ENCODE measurements around the gene APEX2. TPM values are rescaled to one million over a fixed set of nuclear protein-coding genes. Genes with fewer than 3 reads are reported as not detected.
"Not testable (repeated sequence)": the region's sequence is repeated elsewhere in the genome, so short reads cannot be mapped to it uniquely, and the experiment has no call there.

The APEX2 gene
- total RNA-seq, 1 donor from 2014 or later: 11.2 TPM

GRCh38 chrX:55008571-55009358 is 8.6 kb downstream of the APEX2 start:
- DNase-seq (ENCODE audit: low read depth): peak; percentile 83

- DNase-seq (ENCODE audit: low read depth): no peak
These were observed 11.1 kb downstream of the APEX2 start for GRCh38 chrX:55011294-55011693.

GRCh38 chrX:55014897-55015299 is 14.7 kb downstream of the APEX2 start:
- no peak for DNase-seq (ENCODE audit: low read depth)

GRCh38 chrX:55026143-55026542 is 26.0 kb downstream of the APEX2 start:
- no peak for DNase-seq (ENCODE audit: low read depth)

- no peak for DNase-seq (ENCODE audit: low read depth)
These were observed 26.7 kb downstream of the APEX2 start for GRCh38 chrX:55026840-55027239.

- no peak for DNase-seq (ENCODE audit: low read depth)
These were observed 27.9 kb downstream of the APEX2 start for GRCh38 chrX:55028040-55028439.

GRCh38 chrX:55028611-55029010 is 28.4 kb downstream of the APEX2 start:
- no peak for DNase-seq (ENCODE audit: low read depth)

GRCh38 chrX:55029291-55029690 is 29.1 kb downstream of the APEX2 start:
- DNase-seq (ENCODE audit: low read depth): no peak

GRCh38 chrX:55030271-55031205 is 30.4 kb downstream of the APEX2 start, which contains the start of gene ALAS2:
Gene ALAS2, minus strand, starts transcription at chrX:55030977. Its CDS starts 4,977 bp downstream, at chrX:55026000.
- DNase-seq (ENCODE audit: low read depth): no peak

- DNase-seq (ENCODE audit: low read depth): no peak
These were observed 33.3 kb downstream of the APEX2 start for GRCh38 chrX:55033429-55033828.

- DNase-seq (ENCODE audit: low read depth): no peak
These were observed 39.3 kb downstream of the APEX2 start for GRCh38 chrX:55039471-55039870.

- no peak for DNase-seq (ENCODE audit: low read depth)
These were observed 41.4 kb downstream of the APEX2 start for GRCh38 chrX:55041514-55041913.

GRCh38 chrX:55050599-55050998 is 50.4 kb downstream of the APEX2 start:
- DNase-seq (ENCODE audit: low read depth): not testable (repeated sequence)

GRCh38 chrX:55056820-55057674 is 56.9 kb downstream of the APEX2 start:
- DNase-seq (ENCODE audit: low read depth): peak; percentile 1

GRCh38 chrX:55057675-55058249 is 57.6 kb downstream of the APEX2 start:
- peak; percentile 39 for DNase-seq (ENCODE audit: low read depth)

Other genes starting within 250 kb of the APEX2 start
- not detected in 2 replicates for gene ITIH6, start 202.1 kb upstream of the APEX2 start, total RNA-seq
- gene MAGED2, start 192.6 kb upstream of the APEX2 start, total RNA-seq: 551 and 630 TPM in 2 replicates
- 66.2 and 78.0 TPM in 2 replicates for gene TRO, start 79.5 kb upstream of the APEX2 start, total RNA-seq
- gene PFKFB1, start 6.2 kb upstream of the APEX2 start, total RNA-seq: 0.16 TPM in 1 of 2 replicates, not detected in the other
- not detected in 2 replicates for gene ALAS2, start 30.6 kb downstream of the APEX2 start, total RNA-seq
- not detected in 2 replicates for gene PAGE2B, start 74.7 kb downstream of the APEX2 start, total RNA-seq
- gene PAGE2, start 88.7 kb downstream of the APEX2 start, total RNA-seq: not detected in 2 replicates
- not detected in 2 replicates for gene PAGE5, start 220.0 kb downstream of the APEX2 start, total RNA-seq